A549 (cell line): ENCODE measurements around the gene TWIST2. TPM values are rescaled to one million over a fixed set of nuclear protein-coding genes. Genes with fewer than 3 reads are reported as not detected.
A peak's percentile ranks its signal among the peaks of the same experiment; 100 is the strongest.

Experiments used
- ATAC-seq, 2 experiments: fragments of 200-7000 bp in 1 of 2; fragments of >200 bp in 1 of 2; cut with Nextera tagmentation in 1 of 2; cut with Tn5 transposase in 1 of 2; 3 replicates each; pipeline versions ENCODE4 v1.8.0 to v1.9.1; 2018 to 2020; ENCODE audit warnings: mild to moderate bottlenecking in 1 of 2, moderate library complexity in 1 of 2
- CTCF ChIA-PET: fragments of 300-600 bp; sonication (Branson Sonifier 250); formaldehyde crosslinking; extraction: SDS; loops from one replicate; lab custom pipeline; 2021; ENCODE audit warnings: antibody characterized with exemption, inconsistent platforms; lab: Yijun Ruan, JAX
- POLR2A ChIA-PET: fragments of 350-600 bp; formaldehyde crosslinking; extraction: SDS; loops from one replicate; lab custom pipeline; 2021; ENCODE audit warnings: antibody characterized with exemption, inconsistent platforms; lab: Yijun Ruan, JAX
- DNase-seq, 2 experiments: peaks; one replicate each; pipeline versions ENCODE4 v3.0.0 to v3.0.0-alpha.2; 2011 to 2016; ENCODE audit warnings: low read depth in 1 of 2, low spot score in 1 of 2
- FAIRE-seq: peaks from 2 replicates; lab custom pipeline; 2011; peaks lifted over from hg19 to GRCh38; lab: Jason Lieb, UNC
- H3K27ac ChIP-seq, 2 experiments: fragments of >200 bp; sonication (Bioruptor Twin); formaldehyde crosslinking; 3 replicates each; pipeline ENCODE4 v1.5.1; 2016 to 2017
- H3K4me1 ChIP-seq: fragments of >200 bp; sonication (Bioruptor Twin); formaldehyde crosslinking; 3 replicates; pipeline ENCODE4 v1.6.1; 2016
- H3K4me2 ChIP-seq: fragments of >200 bp; sonication (Bioruptor Twin); formaldehyde crosslinking; 3 replicates; pipeline ENCODE4 v1.6.1; 2016
- H3K4me3 ChIP-seq: fragments of >200 bp; sonication (Bioruptor Twin); formaldehyde crosslinking; 3 replicates; pipeline ENCODE4 v1.5.1; 2016
- H3K9me3 ChIP-seq: fragments of >200 bp; sonication (Bioruptor Twin); formaldehyde crosslinking; 3 replicates; pipeline ENCODE4 v1.6.1; 2016
- CBX8 ChIP-seq: fragments of 200-600 bp; sonication (generic); IDR thresholded peaks from 2 replicates; pipeline ENCODE4 v1.6.1; 2016
- E2F6 ChIP-seq: IDR thresholded peaks from 2 replicates; pipeline ENCODE4 v1.6.1; 2012; ENCODE audit warnings: low read depth, borderline replicate concordance
- FOSL2 ChIP-seq, 2 experiments: fragments of 450-650 bp in 1 of 2; fragments of >200 bp in 1 of 2; sonication (Bioruptor Twin) in 1 of 2; formaldehyde crosslinking; IDR thresholded peaks; 2 replicates each; pipeline versions ENCODE4 v1.5.0 to v1.6.1; 2016 to 2020; ENCODE audit warnings: mild to moderate bottlenecking in 1 of 2, moderate library complexity in 1 of 2
- FOXS1 ChIP-seq: fragments of 250-450 bp; sonication (Bioruptor Pico); IDR thresholded peaks from 2 replicates; pipeline ENCODE4 v1.5.0; 2020; ENCODE audit warnings: mild to moderate bottlenecking, moderate library complexity
- HES2 ChIP-seq: fragments of >200 bp; sonication (Bioruptor Twin); formaldehyde crosslinking; IDR thresholded peaks from 2 replicates; pipeline ENCODE4 v1.6.1; 2016
- HOXA7 ChIP-seq: fragments of 250-450 bp; sonication (Bioruptor Pico); IDR thresholded peaks from 2 replicates; pipeline ENCODE4 v1.5.0; 2020; ENCODE audit warnings: mild to moderate bottlenecking, moderate library complexity
- NPAS2 ChIP-seq: fragments of 250-450 bp; sonication (Bioruptor Pico); IDR thresholded peaks from 2 replicates; pipeline ENCODE4 v1.8.0; 2022; ENCODE audit warnings: mild to moderate bottlenecking, moderate library complexity, borderline replicate concordance
- POLR2A ChIP-seq: IDR thresholded peaks from 2 replicates; pipeline ENCODE4 v1.6.1; 2012; ENCODE audit warnings: mild to moderate bottlenecking, low read length
- RARB ChIP-seq: fragments of 250-450 bp; sonication (Bioruptor Pico); IDR thresholded peaks from 2 replicates; pipeline ENCODE4 v1.8.0; 2021; ENCODE audit warnings: mild to moderate bottlenecking, moderate library complexity
- RFX5 ChIP-seq: fragments of 450-650 bp; IDR thresholded peaks from 2 replicates; pipeline ENCODE4 v1.7.1; 2014; ENCODE audit warnings: antibody characterized with exemption, mild to moderate bottlenecking, moderate library complexity
- ZC3H11A ChIP-seq: fragments of 450-650 bp; IDR thresholded peaks from 2 replicates; pipeline ENCODE4 v1.6.1; 2014; ENCODE audit warnings: antibody characterized with exemption, mild to moderate bottlenecking
- ZSCAN20 ChIP-seq: fragments of 250-450 bp; sonication (Bioruptor Pico); IDR thresholded peaks from 2 replicates; pipeline ENCODE4 v1.8.0; 2022; ENCODE audit warnings: mild to moderate bottlenecking, moderate library complexity
- WGBS: methylation state at CpG from one replicate; pipeline ENCODE4 v1.1.6; 2017; ENCODE audit errors: missing lambda C conversion rate; 5-methylcytosine and 5-hydroxymethylcytosine counted together
- polyA plus RNA-seq, 4 experiments: library from polyadenylated mRNA; depleted of rRNA in 3 of 4; stranded (reverse); fragments of >200 nt; fragmentation: RNase III in 1 of 4; extraction: RNeasy Plus Mini Kit Qiagen cat#74134 plus additional on column Dnase treatment in 1 of 4; gene quantifications; 2 replicates in 3 of 4; 3 replicates in 1 of 4; pipeline ENCODE4 v1.2.3, GENCODE V29; 2011 to 2017
- TF ChIP-seq, protein P1 (sequence below): fragments of 150-350 bp; IDR thresholded peaks from 2 replicates; pipeline ENCODE4 v1.6.1; 2014; ENCODE audit warnings: low read depth, mild to moderate bottlenecking, low read length

TWIST2 gene
- polyA plus RNA-seq, 2 of the 4 experiments (the other 2 are of a cell fraction) = 7.1 to 8.2 TPM

GRCh38 chr2:238955648-238956531 is 108.0 kb downstream of the TWIST2 start:
- ATAC-seq = no peak
- Histone ChIP-seq H3K4me2 (no peak overlapping the region), H3K4me3 (no peak overlapping the region), H3K9me3 (0 out of 3 replicates have a peak, but pooled peaks cover 2% of the 10 kb centered on the region), H3K27ac (no peak overlapping the region), H3K4me1 (no peaks in the 10 kb centered on the region)
- ChIA-PET CTCF (interaction anchor here (2.0 to 2.9 kb wide), 2 partner anchors 10 to 13 kb away, joined by 13 read pairs; no protein-coding TSS in a partner anchor), POLR2A (no interaction called here)
- DNase-seq = no peak
- whole genome bisulfite sequencing = 64% methylated on average over 10 of the region's 10 CpGs
- no peak for TF ChIP-seq ZC3H11A
- TF ChIP-seq FOSL2 (IDR thresholded peaks at IDR 0.05) = no peak
- peak; percentile 27; the same call in 1 of the 2 replicates for TF ChIP-seq FOSL2 (CRISPR knock-in tag; IDR thresholded peaks at IDR 0.05)
- no peak for FAIRE-seq

- no peak overlapping the region for H3K4me3 ChIP-seq
- FAIRE-seq (no peak), DNase-seq (no peak), ATAC-seq (no peak)
- H3K4me1 ChIP-seq = no peaks in the 10 kb centered on the region
- ChIA-PET POLR2A (no interaction called here), CTCF (interaction anchor here (1.1 to 2.9 kb wide), 3 partner anchors 11 to 172 kb away, joined by 6 to 13 read pairs (median 13); no protein-coding TSS in a partner anchor)
- WGBS = 49% methylated on average over 2 of the region's 3 CpGs
- no peak overlapping the region for H3K4me2 ChIP-seq
- TF ChIP-seq, protein P1, sequence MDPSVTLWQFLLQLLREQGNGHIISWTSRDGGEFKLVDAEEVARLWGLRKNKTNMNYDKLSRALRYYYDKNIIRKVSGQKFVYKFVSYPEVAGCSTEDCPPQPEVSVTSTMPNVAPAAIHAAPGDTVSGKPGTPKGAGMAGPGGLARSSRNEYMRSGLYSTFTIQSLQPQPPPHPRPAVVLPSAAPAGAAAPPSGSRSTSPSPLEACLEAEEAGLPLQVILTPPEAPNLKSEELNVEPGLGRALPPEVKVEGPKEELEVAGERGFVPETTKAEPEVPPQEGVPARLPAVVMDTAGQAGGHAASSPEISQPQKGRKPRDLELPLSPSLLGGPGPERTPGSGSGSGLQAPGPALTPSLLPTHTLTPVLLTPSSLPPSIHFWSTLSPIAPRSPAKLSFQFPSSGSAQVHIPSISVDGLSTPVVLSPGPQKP = no peak
- TF ChIP-seq HOXA7 (no peak), FOXS1 (CRISPR knock-in tag) (no peak), ZSCAN20 (no peak), HES2 (no peak), CBX8 (no peak), E2F6 (no peak), POLR2A (no peak), RFX5 (no peak), NPAS2 (CRISPR knock-in tag) (no peak), RARB (CRISPR knock-in tag) (no peak)
- no peak overlapping the region for H3K27ac ChIP-seq
- 0 out of 3 replicates have a peak, but pooled peaks cover 2% of the 10 kb centered on the region for H3K9me3 ChIP-seq
Observed at GRCh38 chr2:238956676-238957075, 108.8 kb downstream of the TWIST2 start.
